SK-N-SH (cell line): ENCODE data around the gene HOMER2. TPM values are rescaled to one million over a fixed set of nuclear protein-coding genes. Genes with fewer than 3 reads are reported as not detected.
A peak's percentile ranks its signal among the peaks of the same experiment; 100 is the strongest.

Experiments used
- CTCF ChIA-PET: fragments of 300-600, 350-600 bp; formaldehyde crosslinking; extraction: SDS; loops from one replicate; lab custom pipeline; 2021; lab: Yijun Ruan, JAX
- POLR2A ChIA-PET: fragments of 350-600 bp; sonication (Branson Sonifier 250); formaldehyde crosslinking; extraction: SDS; loops from one replicate; lab custom pipeline; 2020; ENCODE audit warnings: antibody characterized with exemption, inconsistent platforms; lab: Yijun Ruan, JAX
- DNase-seq: peaks from one replicate; pipeline ENCODE4 v3.0.0; 2012
- H2AFZ ChIP-seq: fragments of 200-600 bp; sonication (generic); 2 replicates; pipeline ENCODE4 v1.8.1; 2016; ENCODE audit warnings: antibody characterized with exemption, mild to moderate bottlenecking, low read depth
- H3F3A ChIP-seq: fragments of 200-600 bp; sonication (generic); replicated peaks from 2 replicates; pipeline ENCODE3; 2016; ENCODE audit warnings: antibody characterized with exemption, mild to moderate bottlenecking; ENCODE audit not compliant: insufficient read depth
- H3K27ac ChIP-seq, 2 experiments: fragments of 200-500 bp in 1 of 2; fragments of 200-600 bp in 1 of 2; sonication (Bioruptor generic) in 1 of 2; sonication (generic), shearing (Covaris generic) in 1 of 2; 2 replicates each; pipeline versions ENCODE4 v1.5.1 to v1.6.1; 2014 to 2016; ENCODE audit warnings: low read depth in 2 of 2, inconsistent platforms in 1 of 2, low read length in 1 of 2, mild to moderate bottlenecking in 1 of 2, mixed read lengths in 1 of 2
- H3K27me3 ChIP-seq: fragments of 200-600 bp; sonication (generic), shearing (Covaris generic); 2 replicates; pipeline ENCODE4 v1.6.1; 2016; ENCODE audit warnings: mixed run types; ENCODE audit not compliant: insufficient read depth
- H3K36me3 ChIP-seq, 2 experiments: fragments of 200-500 bp in 1 of 2; fragments of 200-600 bp in 1 of 2; sonication (Bioruptor generic) in 1 of 2; sonication (generic) in 1 of 2; replicated peaks in 1 of 2; 2 replicates each; pipeline versions ENCODE3 to v1.5.1; 2014 to 2016; ENCODE audit warnings: low read length in 1 of 2, mild to moderate bottlenecking in 1 of 2; ENCODE audit not compliant: insufficient read depth in 2 of 2, control insufficient read depth in 1 of 2
- H3K4me1 ChIP-seq, 2 experiments: fragments of 200-500 bp in 1 of 2; fragments of 200-600 bp in 1 of 2; sonication (Bioruptor generic) in 1 of 2; sonication (generic), shearing (Covaris generic) in 1 of 2; 2 replicates each; pipeline versions ENCODE4 v1.5.1 to v1.6.1; 2014 to 2016; ENCODE audit warnings: low read depth in 1 of 2, low read length in 1 of 2, mixed run types in 1 of 2; ENCODE audit not compliant: insufficient read depth in 2 of 2, control insufficient read depth in 1 of 2
- H3K4me2 ChIP-seq: fragments of 200-600 bp; sonication (generic), shearing (Covaris generic); 2 replicates; pipeline ENCODE4 v1.6.1; 2017; ENCODE audit warnings: mixed run types
- H3K4me3 ChIP-seq, 2 experiments: fragments of 200-500 bp in 1 of 2; fragments of 200-600 bp in 1 of 2; sonication (Bioruptor generic) in 1 of 2; sonication (generic), shearing (Covaris generic) in 1 of 2; 2 replicates each; pipeline versions ENCODE4 v1.5.1 to v1.8.1; 2014 to 2016; ENCODE audit warnings: low read depth in 2 of 2, inconsistent platforms in 1 of 2, low read length in 1 of 2, mild to moderate bottlenecking in 1 of 2, mixed read lengths in 1 of 2, moderate library complexity in 1 of 2
- H3K79me2 ChIP-seq: fragments of 200-600 bp; sonication (generic); 2 replicates; pipeline ENCODE4 v1.8.1; 2017; ENCODE audit warnings: mild to moderate bottlenecking; ENCODE audit not compliant: insufficient read depth
- H3K9ac ChIP-seq: fragments of 200-600 bp; sonication (generic); 2 replicates; pipeline ENCODE4 v1.6.1; 2017; ENCODE audit warnings: mixed run types
- H3K9me2 ChIP-seq: fragments of 200-600 bp; sonication (generic); 2 replicates; pipeline ENCODE4 v1.6.1; 2017; ENCODE audit warnings: mixed run types
- H3K9me3 ChIP-seq: fragments of 200-600 bp; sonication (generic); 2 replicates; pipeline ENCODE4 v1.6.1; 2017; ENCODE audit warnings: mixed run types, mild to moderate bottlenecking, moderate library complexity
- H4K20me1 ChIP-seq: fragments of 200-600 bp; sonication (generic); 2 replicates; pipeline ENCODE4 v1.6.1; 2017; ENCODE audit warnings: mild to moderate bottlenecking, mixed run types; ENCODE audit not compliant: insufficient read depth
- FOSL2 ChIP-seq: IDR thresholded peaks from 2 replicates; pipeline ENCODE4 v1.4.0; 2012; ENCODE audit warnings: low read depth, mild to moderate bottlenecking, moderate library complexity, borderline replicate concordance
- FOXM1 ChIP-seq: IDR thresholded peaks from 2 replicates; pipeline ENCODE4 v1.4.0; 2012; ENCODE audit warnings: low read depth, mild to moderate bottlenecking
- JUND ChIP-seq: IDR thresholded peaks from 2 replicates; pipeline ENCODE4 v1.4.0; 2012
- MXI1 ChIP-seq: IDR thresholded peaks from 2 replicates; pipeline ENCODE4 v1.6.1; 2012; ENCODE audit warnings: mild to moderate bottlenecking, low read depth, low read length, improper control_type of control experiment
- NRF1 ChIP-seq: IDR thresholded peaks from 2 replicates; pipeline ENCODE4 v1.6.1; 2012; ENCODE audit warnings: low read depth, mild to moderate bottlenecking, low read length
- POLR2AphosphoS5 ChIP-seq: IDR thresholded peaks from 2 replicates; pipeline ENCODE4 v1.6.1; 2012; ENCODE audit warnings: low read depth, low read length
- RFX5 ChIP-seq: IDR thresholded peaks from 2 replicates; pipeline ENCODE4 v1.6.1; 2012; ENCODE audit warnings: mild to moderate bottlenecking, improper control_type of control experiment, low read length
- RXRA ChIP-seq: IDR thresholded peaks from 2 replicates; pipeline ENCODE4 v1.4.0; 2012; ENCODE audit warnings: low read depth, mild to moderate bottlenecking, borderline replicate concordance
- TCF12 ChIP-seq: IDR thresholded peaks from 2 replicates; pipeline ENCODE4 v1.4.0; 2012
- WGBS: methylation state at CpG from one replicate; pipeline ENCODE4 v1.1.6; 2017; ENCODE audit warnings: low lambda C conversion rate; 5-methylcytosine and 5-hydroxymethylcytosine counted together
- polyA plus RNA-seq, 3 experiments: library from polyadenylated mRNA; depleted of rRNA; stranded (reverse); fragments of >200 nt; gene quantifications; 2 replicates each; pipeline ENCODE4 v1.2.3, GENCODE V29; 2012
- TF ChIP-seq, protein P1 (sequence below): IDR thresholded peaks from 2 replicates; pipeline ENCODE4; 2012
- TF ChIP-seq, protein P2 (sequence below): IDR thresholded peaks from 2 replicates; pipeline ENCODE4 v1.4.0; 2012; ENCODE audit warnings: low read depth, borderline replicate concordance
- TF ChIP-seq, protein P3 (sequence below): fragments of 200-600 bp; sonication (generic); IDR thresholded peaks from 2 replicates; pipeline ENCODE4 v1.6.1; 2017; ENCODE audit warnings: antibody characterized with exemption, mild to moderate bottlenecking, moderate library complexity
- TF ChIP-seq, protein P4 (sequence below): IDR thresholded peaks from 2 replicates; pipeline ENCODE4 v1.6.1; 2012; ENCODE audit warnings: mild to moderate bottlenecking, low read depth, low read length, moderate library complexity

Gene HOMER2
- polyA plus RNA-seq, 1 of the 3 experiments (the other 2 are of a cell fraction): 7.3 TPM

DNA sequence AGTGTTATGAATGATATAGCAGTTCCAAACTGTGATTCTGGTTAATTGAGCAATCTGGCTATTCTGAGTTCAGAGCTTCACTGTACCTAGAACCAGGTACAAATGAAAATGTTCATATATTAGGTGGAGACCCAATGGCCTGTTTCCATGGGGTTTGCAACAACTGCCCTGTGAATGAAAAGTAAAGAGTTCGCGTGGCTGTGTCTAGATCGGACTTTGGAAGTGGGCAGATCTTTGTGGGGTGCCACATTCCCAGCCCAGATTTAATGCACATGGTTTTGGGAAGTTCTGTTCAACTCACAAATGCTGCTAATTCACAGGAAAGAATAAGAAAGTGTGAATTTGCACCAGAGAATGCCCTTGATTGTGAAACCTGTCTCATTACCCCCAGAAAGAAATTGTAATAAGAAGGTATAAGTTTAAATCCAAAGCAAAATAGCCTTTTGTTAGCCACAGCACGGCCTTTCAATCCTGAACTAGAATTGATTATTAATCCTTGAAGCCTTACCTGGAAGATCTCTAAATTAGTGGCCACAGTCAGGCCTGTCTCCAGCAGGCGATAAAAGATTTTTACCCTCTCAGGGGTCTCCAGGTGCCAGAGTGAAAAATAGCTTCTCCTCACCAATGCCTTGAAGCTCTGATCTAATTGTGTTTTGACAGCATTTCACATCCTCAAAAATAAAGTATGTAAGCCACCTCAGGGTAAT is 120.5 kb downstream of the HOMER2 start:
- H3K27ac ChIP-seq: peak overlapping the region; percentile 41 to 81; a peak in 3 of 4 replicates
- CTCF ChIA-PET: interaction anchor here (1.2 to 1.3 kb wide), 3 partner anchors 11 to 168 kb away, joined by 3 to 6 read pairs (median 5); no protein-coding TSS in a partner anchor
- peaks cover 22% of the 10 kb centered on the region for H3F3A ChIP-seq
- WGBS: 97% methylated on average over 5 of the region's 5 CpGs
- H3K4me2 ChIP-seq: peak overlapping the region; percentile 43
- peaks cover 62 to 71% of the 10 kb centered on the region in 2 experiments for H3K36me3 ChIP-seq
- no peak overlapping the region for H2AFZ ChIP-seq
- no peaks in the 10 kb centered on the region for H3K9me3 ChIP-seq
- no peaks in the 10 kb centered on the region for H3K79me2 ChIP-seq
- H3K4me1 ChIP-seq: peaks cover 0 to 16% of the 10 kb centered on the region in 2 experiments
- H4K20me1 ChIP-seq: no peaks in the 10 kb centered on the region
- H3K9me2 ChIP-seq: no peaks in the 10 kb centered on the region
- POLR2A ChIA-PET: no interaction called here
- DNase-seq: no peak
- H3K9ac ChIP-seq: no peak overlapping the region; the same call in 1 of the 2 replicates
- no peak for TF ChIP-seq TCF12
- TF ChIP-seq, protein P1, sequence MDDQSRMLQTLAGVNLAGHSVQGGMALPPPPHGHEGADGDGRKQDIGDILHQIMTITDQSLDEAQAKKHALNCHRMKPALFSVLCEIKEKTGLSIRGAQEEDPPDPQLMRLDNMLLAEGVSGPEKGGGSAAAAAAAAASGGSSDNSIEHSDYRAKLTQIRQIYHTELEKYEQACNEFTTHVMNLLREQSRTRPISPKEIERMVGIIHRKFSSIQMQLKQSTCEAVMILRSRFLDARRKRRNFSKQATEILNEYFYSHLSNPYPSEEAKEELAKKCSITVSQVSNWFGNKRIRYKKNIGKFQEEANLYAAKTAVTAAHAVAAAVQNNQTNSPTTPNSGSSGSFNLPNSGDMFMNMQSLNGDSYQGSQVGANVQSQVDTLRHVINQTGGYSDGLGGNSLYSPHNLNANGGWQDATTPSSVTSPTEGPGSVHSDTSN: no peak
- TF ChIP-seq FOXM1: no peak
- TF ChIP-seq, protein P2, sequence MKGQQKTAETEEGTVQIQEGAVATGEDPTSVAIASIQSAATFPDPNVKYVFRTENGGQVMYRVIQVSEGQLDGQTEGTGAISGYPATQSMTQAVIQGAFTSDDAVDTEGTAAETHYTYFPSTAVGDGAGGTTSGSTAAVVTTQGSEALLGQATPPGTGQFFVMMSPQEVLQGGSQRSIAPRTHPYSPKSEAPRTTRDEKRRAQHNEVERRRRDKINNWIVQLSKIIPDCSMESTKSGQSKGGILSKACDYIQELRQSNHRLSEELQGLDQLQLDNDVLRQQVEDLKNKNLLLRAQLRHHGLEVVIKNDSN: no peak
- H3K4me3 ChIP-seq: no peak overlapping the region
- no peaks in the 10 kb centered on the region for H3K27me3 ChIP-seq

DNA sequence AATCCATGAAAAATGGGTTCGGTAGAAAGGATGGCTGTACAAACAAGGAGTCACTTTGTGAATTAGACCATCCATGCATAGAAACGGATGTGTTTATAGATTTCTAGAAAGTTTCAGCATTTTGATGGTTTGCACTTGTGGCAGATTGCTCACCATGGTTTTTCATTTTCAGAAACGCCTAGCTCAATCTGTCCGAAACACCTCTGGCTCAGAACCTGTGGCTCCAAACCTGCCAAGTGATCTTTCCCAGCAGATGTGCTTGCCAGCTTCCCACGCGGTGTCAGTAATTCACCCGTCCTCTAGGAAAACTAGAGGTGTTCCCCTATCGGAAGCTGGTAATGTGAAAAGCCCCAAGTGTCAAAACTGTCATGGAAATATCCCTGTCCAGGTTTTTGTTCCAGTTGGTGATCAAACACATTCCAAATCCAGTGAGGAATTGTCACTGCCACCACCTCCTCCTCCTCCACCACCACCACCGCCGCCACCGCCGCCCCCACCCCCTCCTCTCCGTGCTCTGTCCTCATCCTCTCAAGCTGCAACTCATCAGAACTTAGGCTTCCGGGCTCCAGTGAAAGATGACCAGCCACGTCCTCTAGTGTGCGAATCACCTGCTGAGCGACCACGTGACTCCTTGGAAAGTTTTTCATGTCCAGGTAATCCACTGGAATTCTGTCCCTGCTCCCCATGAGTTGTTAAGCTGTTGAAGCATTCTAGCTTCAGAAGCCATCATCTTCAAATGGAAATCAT is 121.9 kb downstream of the HOMER2 start:
- H2AFZ ChIP-seq: no peak overlapping the region
- H3K9me2 ChIP-seq: no peaks in the 10 kb centered on the region
- no peaks in the 10 kb centered on the region for H3K9me3 ChIP-seq
- peaks cover 66 to 71% of the 10 kb centered on the region in 2 experiments for H3K36me3 ChIP-seq
- no peak overlapping the region for H3K4me3 ChIP-seq
- TF ChIP-seq MXI1: no peak
- no peak for TF ChIP-seq RFX5
- no peak for TF ChIP-seq JUND
- no peak for TF ChIP-seq NRF1
- no peak for TF ChIP-seq FOSL2
- no peak for TF ChIP-seq RXRA
- no peak for TF ChIP-seq FOXM1
- no peak for TF ChIP-seq POLR2AphosphoS5
- TF ChIP-seq, protein P3, sequence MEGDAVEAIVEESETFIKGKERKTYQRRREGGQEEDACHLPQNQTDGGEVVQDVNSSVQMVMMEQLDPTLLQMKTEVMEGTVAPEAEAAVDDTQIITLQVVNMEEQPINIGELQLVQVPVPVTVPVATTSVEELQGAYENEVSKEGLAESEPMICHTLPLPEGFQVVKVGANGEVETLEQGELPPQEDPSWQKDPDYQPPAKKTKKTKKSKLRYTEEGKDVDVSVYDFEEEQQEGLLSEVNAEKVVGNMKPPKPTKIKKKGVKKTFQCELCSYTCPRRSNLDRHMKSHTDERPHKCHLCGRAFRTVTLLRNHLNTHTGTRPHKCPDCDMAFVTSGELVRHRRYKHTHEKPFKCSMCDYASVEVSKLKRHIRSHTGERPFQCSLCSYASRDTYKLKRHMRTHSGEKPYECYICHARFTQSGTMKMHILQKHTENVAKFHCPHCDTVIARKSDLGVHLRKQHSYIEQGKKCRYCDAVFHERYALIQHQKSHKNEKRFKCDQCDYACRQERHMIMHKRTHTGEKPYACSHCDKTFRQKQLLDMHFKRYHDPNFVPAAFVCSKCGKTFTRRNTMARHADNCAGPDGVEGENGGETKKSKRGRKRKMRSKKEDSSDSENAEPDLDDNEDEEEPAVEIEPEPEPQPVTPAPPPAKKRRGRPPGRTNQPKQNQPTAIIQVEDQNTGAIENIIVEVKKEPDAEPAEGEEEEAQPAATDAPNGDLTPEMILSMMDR: no peak
- TF ChIP-seq, protein P4, sequence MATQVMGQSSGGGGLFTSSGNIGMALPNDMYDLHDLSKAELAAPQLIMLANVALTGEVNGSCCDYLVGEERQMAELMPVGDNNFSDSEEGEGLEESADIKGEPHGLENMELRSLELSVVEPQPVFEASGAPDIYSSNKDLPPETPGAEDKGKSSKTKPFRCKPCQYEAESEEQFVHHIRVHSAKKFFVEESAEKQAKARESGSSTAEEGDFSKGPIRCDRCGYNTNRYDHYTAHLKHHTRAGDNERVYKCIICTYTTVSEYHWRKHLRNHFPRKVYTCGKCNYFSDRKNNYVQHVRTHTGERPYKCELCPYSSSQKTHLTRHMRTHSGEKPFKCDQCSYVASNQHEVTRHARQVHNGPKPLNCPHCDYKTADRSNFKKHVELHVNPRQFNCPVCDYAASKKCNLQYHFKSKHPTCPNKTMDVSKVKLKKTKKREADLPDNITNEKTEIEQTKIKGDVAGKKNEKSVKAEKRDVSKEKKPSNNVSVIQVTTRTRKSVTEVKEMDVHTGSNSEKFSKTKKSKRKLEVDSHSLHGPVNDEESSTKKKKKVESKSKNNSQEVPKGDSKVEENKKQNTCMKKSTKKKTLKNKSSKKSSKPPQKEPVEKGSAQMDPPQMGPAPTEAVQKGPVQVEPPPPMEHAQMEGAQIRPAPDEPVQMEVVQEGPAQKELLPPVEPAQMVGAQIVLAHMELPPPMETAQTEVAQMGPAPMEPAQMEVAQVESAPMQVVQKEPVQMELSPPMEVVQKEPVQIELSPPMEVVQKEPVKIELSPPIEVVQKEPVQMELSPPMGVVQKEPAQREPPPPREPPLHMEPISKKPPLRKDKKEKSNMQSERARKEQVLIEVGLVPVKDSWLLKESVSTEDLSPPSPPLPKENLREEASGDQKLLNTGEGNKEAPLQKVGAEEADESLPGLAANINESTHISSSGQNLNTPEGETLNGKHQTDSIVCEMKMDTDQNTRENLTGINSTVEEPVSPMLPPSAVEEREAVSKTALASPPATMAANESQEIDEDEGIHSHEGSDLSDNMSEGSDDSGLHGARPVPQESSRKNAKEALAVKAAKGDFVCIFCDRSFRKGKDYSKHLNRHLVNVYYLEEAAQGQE: no peak
- H3F3A ChIP-seq: peaks cover 22% of the 10 kb centered on the region
- no peaks in the 10 kb centered on the region for H3K27me3 ChIP-seq
- H3K79me2 ChIP-seq: no peaks in the 10 kb centered on the region
- 94% methylated on average over 18 of the region's 18 CpGs for WGBS
- no peak overlapping the region for H3K4me2 ChIP-seq
- H3K4me1 ChIP-seq: peaks cover 0 to 16% of the 10 kb centered on the region in 2 experiments
- no peak for DNase-seq
- CTCF ChIA-PET: interaction anchor here (0.9 kb wide), 1 partner anchor 19 kb away, joined by 4 read pairs; no protein-coding TSS in a partner anchor
- H3K27ac ChIP-seq: no peak overlapping the region
- H4K20me1 ChIP-seq: no peaks in the 10 kb centered on the region
- no peak overlapping the region for H3K9ac ChIP-seq
- POLR2A ChIA-PET: no interaction called here
